GM19099 (cell line): ENCODE data around the gene MDFI.

Source experiments
- POLR2A ChIP-seq: IDR thresholded peaks from 3 replicates; pipeline ENCODE4 v1.6.1; 2011; ENCODE audit warnings: low read depth; ENCODE audit not compliant: insufficient read length; ENCODE audit errors: extremely low read depth

The MDFI gene, protein sequence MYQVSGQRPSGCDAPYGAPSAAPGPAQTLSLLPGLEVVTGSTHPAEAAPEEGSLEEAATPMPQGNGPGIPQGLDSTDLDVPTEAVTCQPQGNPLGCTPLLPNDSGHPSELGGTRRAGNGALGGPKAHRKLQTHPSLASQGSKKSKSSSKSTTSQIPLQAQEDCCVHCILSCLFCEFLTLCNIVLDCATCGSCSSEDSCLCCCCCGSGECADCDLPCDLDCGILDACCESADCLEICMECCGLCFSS

DNA sequence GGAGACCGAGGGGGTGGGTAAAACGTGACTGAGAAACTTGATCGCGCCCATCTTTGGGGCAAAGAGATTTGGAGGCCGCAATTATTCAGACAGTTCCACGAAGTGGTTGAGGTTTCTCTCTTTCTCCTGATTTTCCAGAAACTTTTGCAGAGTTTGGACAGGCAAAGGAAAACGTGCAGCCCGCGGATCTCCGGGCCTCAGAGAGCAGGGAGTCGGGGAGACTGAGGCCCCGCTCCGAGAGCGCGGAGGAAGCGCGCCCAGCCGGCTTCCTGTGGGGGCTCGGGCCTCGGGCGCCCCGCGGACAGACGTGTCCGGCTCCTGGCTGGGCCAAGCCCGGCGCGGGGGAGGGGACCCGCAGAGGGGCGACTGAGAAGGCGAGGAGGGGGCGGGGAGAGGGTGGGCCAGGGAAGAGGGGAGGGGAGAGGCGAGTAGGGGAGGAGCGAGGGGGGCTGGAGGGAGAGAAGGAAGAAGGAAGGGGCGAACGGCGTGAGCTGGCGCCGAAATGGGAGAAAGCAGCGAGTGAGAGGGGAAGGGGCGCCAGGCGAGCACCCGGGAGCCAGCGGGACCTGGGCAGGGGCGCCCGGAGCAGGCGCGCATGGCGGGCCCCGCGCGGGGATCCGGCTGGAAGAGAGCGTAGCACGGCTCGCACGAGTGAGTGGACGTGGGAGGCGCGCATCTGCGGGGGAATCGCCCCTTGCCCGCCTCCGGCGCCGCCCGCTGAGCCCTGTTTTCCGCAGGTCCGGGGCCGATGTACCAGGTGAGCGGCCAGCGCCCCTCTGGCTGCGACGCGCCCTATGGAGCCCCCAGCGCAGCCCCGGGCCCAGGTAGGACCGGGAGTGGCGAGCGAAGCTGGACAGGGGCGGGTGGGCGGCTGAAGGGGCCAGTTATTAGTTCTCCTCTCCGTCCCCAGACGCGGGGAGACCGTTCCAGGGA lies at the start of gene MDFI:
MDFI (plus strand) TSS at position 467 of the 933 bp plus-strand sequence; CDS start at position 749, 282 bp downstream.
- TF ChIP-seq POLR2A, result no peak

DNA sequence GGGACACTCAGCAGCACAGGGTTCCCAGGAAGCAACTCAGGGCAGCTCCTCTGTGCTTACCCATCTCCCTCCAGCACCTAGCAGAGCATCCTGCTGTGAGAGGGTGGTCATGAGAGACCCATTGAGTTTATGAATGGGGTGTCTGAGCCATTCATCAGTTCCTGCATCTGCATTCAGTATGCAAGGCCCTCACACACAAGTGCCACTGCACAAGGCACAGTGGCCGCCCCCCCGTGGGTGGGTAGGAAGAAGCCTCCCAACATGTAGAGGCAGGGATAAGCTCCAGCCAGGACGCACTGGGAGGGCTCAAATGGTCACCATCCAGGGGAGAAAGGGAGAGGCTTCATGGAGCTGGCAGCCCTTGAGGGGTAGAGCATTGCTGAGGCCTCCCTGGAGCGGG lies 49.0 kb upstream of the MDFI start:
- TF ChIP-seq POLR2A, result no peak

DNA sequence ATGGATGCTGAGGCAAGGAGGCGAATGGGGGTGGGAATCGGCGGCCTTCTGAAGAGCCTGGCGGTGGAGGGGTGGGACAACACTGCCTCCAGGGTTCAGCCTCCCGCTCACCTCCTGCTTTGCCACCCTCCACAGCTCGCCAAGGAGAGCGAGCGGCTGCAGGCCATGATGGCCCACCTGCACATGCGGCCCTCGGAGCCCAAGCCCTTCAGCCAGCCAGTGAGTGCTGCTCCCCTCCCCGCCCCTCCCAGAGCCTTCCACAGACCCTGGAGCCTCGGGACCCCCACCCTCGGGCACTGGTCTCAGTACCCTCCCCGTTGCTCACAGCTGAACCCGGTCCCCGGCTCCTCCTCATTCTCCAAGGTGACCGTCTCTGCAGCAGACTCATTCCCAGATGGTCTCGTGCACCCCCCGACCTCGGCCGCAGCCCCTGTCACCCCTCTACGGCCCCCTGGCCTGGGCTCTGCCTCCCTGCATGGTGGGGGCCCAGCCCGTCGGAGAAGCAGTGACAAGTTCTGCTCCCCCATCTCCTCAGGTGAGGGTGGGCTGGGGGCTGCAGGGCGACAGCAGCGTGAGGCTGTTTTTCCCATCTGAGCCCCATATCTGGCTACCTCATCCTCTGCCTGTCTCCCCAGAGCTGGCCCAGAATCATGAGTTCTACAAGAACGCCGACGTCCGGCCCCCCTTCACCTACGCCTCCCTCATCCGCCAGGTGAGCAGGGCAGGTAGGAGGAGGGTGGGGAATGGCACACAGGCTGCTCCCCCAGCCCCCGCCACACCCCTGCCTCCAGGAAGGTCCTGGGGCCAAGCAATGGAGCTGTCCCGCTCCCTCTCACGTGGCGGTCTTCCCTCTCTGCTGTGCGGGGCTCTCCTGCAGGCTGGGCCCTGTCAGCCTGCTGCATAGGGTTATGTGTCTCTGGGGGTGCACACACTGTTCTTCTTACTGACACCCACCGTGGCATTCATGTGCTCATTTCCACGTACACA lies 48.3 kb upstream of the MDFI start:
- TF ChIP-seq POLR2A, result no peak

DNA sequence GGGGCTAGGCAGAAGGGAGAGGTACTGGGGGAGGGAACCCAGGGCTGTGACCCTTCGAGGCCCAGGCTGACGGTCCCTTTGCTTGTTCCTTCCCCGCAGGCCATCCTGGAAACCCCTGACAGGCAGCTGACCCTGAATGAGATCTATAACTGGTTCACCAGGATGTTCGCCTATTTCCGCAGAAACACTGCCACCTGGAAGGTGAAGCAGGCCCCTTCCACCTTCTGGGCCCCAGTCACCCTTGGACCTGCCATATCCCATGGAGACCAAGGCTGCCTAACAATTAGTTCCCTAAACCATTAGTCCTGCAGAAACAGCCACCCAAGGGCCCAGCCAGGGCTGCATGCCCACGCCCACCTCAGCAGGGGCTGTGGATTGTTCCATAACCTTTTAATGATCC lies 47.1 kb upstream of the MDFI start:
- no peak for TF ChIP-seq POLR2A

DNA sequence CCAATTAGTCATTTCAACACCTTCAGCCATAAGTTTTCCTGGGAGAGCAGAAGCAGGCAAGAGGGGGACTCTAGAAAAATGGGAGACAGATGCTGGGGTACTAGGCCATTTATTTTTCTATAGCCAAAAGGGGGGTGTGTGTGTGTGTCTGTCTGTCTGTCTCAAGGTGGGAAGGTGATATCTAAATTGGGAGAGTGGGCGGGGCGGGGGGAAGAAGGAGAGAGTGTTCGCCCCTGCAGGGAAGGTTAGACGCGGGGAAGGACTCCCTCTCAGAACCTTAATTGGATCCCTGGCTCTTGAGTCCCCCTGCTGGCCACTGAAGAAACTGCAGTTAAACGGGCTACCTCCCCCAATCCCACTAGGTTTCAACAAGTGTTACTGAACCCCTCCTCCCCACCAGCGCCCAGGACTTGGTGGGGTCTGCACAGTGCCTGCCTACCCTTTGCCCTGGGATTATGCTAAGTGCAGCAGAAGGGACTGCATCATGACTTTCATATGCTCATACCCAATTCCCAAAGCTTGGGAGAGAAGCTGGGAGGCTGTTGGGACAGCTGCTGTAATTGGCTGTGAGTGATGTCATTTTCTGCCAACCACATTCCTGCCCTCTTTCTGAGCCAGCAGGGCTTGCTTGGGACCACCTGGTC lies 46.3 kb upstream of the MDFI start:
- TF ChIP-seq POLR2A, result no peak

DNA sequence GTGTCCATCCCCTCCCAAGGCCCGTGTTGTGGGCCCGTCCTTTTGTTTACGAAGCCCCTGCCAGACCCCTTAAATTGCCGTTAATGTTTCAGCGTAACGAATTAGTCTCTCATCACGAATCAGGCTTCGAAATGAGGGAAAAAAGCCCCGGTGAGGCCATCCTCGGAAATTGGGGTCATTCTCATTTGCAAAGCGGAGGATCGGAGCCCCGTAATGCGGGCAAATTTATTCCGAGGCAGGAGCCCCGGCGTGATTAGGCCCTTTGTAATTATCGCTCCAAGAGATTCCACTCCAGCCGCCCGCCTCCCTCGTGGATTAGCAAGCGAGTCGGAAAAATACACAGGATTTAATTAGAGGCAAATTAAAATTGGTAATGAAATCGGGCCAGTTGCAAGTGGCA lies 44.9 kb upstream of the MDFI start:
- no peak for TF ChIP-seq POLR2A

DNA sequence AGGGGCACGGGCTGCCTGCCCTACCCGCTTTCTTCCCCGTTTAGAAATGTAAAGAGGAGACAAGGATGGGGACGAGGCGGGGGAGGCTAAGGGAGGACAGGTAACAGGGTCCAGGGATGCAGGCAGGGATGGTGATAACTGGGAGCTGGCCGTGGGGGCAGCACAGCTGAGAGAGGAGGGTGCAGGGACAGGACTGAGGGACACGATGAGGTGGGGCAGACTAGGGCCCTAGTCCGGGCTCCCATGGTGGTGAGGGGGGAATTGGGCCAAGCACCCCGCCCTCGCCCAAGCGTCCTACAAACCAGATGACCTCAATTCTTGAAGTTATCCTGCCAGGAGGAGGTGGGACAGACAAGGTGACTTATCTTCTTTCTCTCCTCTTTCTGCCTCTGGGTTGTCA lies 44.4 kb upstream of the MDFI start:
- TF ChIP-seq POLR2A, result no peak

DNA sequence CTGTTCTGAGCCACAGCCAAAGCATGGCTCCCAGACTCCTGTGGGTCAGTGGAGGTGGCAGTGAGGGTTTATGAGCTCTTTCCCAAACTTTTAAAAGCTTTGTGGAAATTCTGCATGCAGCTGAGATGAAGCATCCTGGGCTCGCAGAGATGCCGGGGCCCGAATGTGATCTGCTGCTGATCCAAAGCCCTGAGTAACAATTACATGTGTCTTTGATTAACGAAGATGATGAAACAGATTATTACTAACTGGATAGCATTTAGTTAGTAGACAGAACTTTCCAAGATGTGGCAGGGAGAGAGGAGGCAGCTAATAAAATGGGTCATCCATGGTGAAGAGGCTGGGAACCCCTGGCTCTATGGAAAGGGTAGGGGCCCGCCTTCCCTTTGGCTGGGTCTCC lies 43.9 kb upstream of the MDFI start:
- no peak for TF ChIP-seq POLR2A

DNA sequence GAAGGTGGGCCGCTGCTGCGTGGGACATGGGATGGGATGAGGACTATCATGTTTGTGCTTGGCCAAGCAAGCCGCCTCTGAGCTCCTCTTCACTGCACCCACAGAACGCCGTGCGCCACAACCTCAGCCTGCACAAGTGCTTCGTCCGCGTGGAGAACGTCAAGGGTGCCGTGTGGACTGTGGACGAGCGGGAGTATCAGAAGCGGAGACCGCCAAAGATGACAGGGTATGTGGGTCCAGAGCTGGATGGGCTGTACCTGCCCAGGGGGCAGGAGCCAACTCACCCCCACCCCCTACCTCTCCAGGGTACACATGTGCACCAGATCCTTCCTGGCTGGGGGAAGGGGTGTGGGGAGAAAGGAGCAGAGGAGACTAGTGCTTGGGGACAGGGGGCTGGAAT lies 43.5 kb upstream of the MDFI start:
- no peak for TF ChIP-seq POLR2A

DNA sequence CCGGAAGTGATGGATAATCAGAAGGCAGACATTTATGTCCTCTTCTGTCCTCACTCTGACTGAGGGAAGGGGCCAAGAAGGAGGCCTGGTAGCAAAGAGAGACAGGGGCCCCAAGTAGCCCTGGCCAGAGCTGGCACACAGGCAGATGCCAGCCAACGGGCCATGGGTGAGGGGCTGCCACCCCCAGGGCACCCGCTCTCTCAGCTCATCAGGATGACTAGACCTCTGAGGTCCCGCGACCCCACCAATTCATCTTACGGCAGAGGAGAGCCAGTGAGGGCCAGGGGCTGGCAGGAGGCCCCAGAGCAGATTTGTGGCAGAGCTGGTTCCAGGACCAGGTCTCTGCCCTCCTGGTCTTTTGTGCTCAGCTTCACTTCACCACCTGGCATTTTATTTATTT lies 43.1 kb upstream of the MDFI start:
- TF ChIP-seq POLR2A, result no peak

DNA sequence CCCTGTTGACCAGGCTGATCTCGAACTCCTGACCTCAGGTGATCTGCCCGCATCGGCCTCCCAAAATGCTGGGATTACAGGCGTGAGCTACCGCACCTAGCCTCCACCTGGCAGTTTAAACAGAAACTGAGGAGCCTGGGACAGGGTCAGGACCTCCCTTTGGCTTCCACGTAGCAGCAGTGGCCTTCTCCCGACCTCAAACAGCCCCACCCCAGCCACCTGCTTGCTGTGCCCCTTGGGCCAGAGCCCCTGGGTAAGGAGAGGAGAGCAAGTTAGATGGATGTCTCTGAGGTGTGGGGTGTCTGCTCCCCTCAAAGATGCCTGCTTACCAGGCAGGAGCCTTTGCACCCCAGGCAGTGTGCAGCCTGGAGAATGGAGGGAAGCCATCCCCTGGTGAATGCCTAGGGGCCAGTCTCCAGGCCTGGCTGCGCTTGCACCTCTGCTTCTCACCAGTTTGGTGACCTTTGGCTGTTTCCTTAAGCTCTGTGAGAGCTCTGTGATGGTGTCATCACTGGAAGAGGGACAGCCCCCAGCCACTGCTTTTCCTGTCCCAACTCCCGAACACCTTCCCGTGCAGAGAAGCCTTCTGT lies 42.1 kb upstream of the MDFI start:
- TF ChIP-seq POLR2A, result no peak

DNA sequence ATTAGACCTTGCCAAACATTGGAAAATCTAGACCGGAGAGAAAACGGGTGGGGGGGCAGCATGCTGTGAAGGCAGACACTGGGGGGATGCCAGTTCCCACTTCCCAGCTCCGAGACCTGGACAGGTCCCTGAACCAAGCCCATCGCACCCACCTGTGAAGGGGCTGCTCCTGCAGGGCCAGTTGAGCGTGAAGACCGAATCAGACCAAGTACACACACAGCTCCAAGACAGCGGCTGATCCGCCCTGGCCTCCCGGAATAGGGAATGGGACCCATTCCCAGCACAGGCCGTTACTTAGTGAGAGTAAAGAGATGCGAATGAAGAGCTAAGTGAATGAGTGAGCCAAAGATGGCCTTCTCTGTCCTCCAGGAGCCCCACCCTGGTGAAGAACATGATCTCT lies 41.5 kb upstream of the MDFI start:
- TF ChIP-seq POLR2A, result no peak

DNA sequence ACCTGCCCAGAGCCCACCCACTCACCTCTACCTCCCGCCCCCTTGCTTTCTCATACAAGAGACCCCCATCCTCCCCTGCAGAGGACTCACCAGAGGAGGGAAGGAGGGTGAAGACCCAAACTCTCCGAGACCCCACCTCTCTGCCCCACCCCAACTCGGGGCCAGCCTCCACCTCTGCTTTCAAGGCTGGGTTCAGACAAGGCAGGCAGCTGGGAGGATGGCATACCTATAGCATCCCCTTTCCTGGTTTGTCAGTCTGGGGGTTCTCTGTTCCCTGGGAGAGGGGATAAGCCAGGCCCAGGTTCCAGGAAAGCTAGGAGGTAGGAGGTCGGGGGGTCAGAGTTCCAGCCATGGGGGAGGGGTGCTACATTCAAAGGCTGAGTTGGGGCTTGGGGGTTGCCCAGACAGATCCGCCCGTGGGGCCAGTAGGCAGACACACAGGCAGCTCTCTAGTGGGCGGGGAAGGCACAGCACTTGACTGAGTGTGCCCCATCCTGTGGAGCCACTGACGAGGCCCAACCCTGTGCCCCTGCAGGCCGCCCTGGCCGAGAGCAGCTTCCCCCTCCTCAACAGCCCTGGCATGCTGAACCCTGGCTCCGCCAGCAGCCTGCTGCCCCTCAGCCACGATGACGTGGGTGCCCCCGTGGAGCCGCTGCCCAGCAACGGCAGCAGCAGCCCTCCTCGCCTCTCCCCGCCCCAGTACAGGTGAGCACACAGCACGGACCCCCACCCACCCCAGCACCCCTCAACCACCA lies 40.8 kb upstream of the MDFI start:
- TF ChIP-seq POLR2A, result no peak

DNA sequence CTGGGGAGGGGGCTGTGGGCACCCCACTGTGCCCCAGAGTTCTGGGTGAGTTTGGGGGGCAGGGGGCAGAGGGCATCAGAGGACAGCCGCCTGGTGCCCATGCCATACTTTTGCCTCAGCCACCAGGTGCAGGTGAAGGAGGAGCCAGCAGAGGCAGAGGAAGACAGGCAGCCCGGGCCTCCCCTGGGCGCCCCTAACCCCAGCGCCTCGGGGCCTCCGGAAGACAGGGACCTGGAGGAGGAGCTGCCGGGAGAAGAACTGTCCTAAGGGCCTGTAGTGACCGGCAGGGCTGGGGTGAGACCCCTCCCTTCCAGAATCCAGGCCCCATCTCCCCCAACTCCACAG lies 39.6 kb upstream of the MDFI start:
- no peak for TF ChIP-seq POLR2A
